HEK293T (cell line): ENCODE measurements around the gene FAM107B.

Source experiments
- CTBP1 ChIP-seq: fragments of 450-650 bp; IDR thresholded peaks from 2 replicates; pipeline ENCODE4 v1.6.1; 2016; ENCODE audit warnings: borderline replicate concordance
- FOXA1 ChIP-seq: fragments of 450-650 bp; IDR thresholded peaks from 2 replicates; pipeline ENCODE4 v1.6.1; 2016; ENCODE audit warnings: mild to moderate bottlenecking
- FOXM1 ChIP-seq: fragments of 450-650 bp; IDR thresholded peaks from 2 replicates; pipeline ENCODE4 v1.6.1; 2017; ENCODE audit warnings: mild to moderate bottlenecking, borderline replicate concordance
- SP1 ChIP-seq: fragments of 450-650 bp; IDR thresholded peaks from 2 replicates; pipeline ENCODE4 v1.6.1; 2017
- TARDBP ChIP-seq: fragments of 450-650 bp; IDR thresholded peaks from 2 replicates; pipeline ENCODE4 v1.6.1; 2016
- ZNF384 ChIP-seq: fragments of 450-650 bp; IDR thresholded peaks from 2 replicates; pipeline ENCODE4 v1.6.1; 2016

- TF ChIP-seq FOXA1 = no peak
- no peak for TF ChIP-seq TARDBP
- TF ChIP-seq CTBP1 = no peak
- TF ChIP-seq ZNF384 = no peak
- TF ChIP-seq FOXM1 = no peak
- no peak for TF ChIP-seq SP1
Observed at GRCh38 chr10:14758994-14759664, 15.6 kb downstream of the FAM107B start.
